MM.1S (cell line): ENCODE results near the gene OTX1.

Experiments used
- DNase-seq: peaks from one replicate; pipeline ENCODE4 v3.0.0-alpha.2; 2015
- H2AFZ ChIP-seq: fragments of 300-600 bp; sonication (generic); 2 replicates; pipeline ENCODE4 v1.6.0; 2016; ENCODE audit warnings: antibody characterized with exemption, low read length
- H3F3A ChIP-seq: fragments of 300-600 bp; sonication (generic); 2 replicates; pipeline ENCODE4 v1.6.1; 2016; ENCODE audit warnings: mild to moderate bottlenecking, antibody characterized with exemption, low read length, moderate library complexity, mixed read lengths; ENCODE audit not compliant: insufficient read depth
- H3K27ac ChIP-seq: fragments of 300-600 bp; sonication (generic); 2 replicates; pipeline ENCODE4 v1.5.1; 2016; ENCODE audit warnings: mild to moderate bottlenecking, low read length
- H3K27me3 ChIP-seq: fragments of 300-600 bp; sonication (generic); replicated peaks from 2 replicates; pipeline ENCODE4 v1.6.0; 2016; ENCODE audit warnings: low read length; ENCODE audit not compliant: insufficient read depth
- H3K36me3 ChIP-seq: fragments of 300-600 bp; sonication (generic); replicated peaks from 2 replicates; pipeline ENCODE4 v1.6.1; 2016; ENCODE audit warnings: mild to moderate bottlenecking, low read length, mixed read lengths; ENCODE audit not compliant: insufficient read depth
- H3K4me1 ChIP-seq: fragments of 300-600 bp; sonication (generic); 2 replicates; pipeline ENCODE4 v1.6.1; 2016; ENCODE audit warnings: low read length, mixed read lengths
- H3K4me2 ChIP-seq: fragments of 300-600 bp; sonication (generic); 2 replicates; pipeline ENCODE4 v1.6.0; 2016; ENCODE audit warnings: low read depth, low read length
- H3K4me3 ChIP-seq: fragments of 300-600 bp; sonication (generic); 2 replicates; pipeline ENCODE4 v1.5.1; 2016; ENCODE audit warnings: low read length, mixed read lengths
- H3K79me2 ChIP-seq: fragments of 300-600 bp; sonication (generic); 2 replicates; pipeline ENCODE4 v1.6.1; 2016; ENCODE audit warnings: mixed run types, low read length, mixed read lengths
- H3K9ac ChIP-seq: fragments of 300-600 bp; sonication (generic); 2 replicates; pipeline ENCODE4 v1.6.1; 2016; ENCODE audit warnings: low read length, mixed read lengths
- H3K9me2 ChIP-seq: fragments of 300-600 bp; sonication (generic); replicated peaks from 2 replicates; pipeline ENCODE4 v1.6.1; 2016; ENCODE audit warnings: mild to moderate bottlenecking, low read length, mixed read lengths; ENCODE audit not compliant: insufficient read depth
- H3K9me3 ChIP-seq: fragments of 300-600 bp; sonication (generic); replicated peaks from 2 replicates; pipeline ENCODE4 v1.6.1; 2016; ENCODE audit warnings: mild to moderate bottlenecking, low read length, mixed read lengths; ENCODE audit not compliant: insufficient read depth
- H4K20me1 ChIP-seq: fragments of 300-600 bp; sonication (generic); 2 replicates; pipeline ENCODE4 v1.6.1; 2016; ENCODE audit warnings: mild to moderate bottlenecking, low read length, moderate library complexity, mixed read lengths; ENCODE audit not compliant: insufficient read depth
- CTCF ChIP-seq: fragments of 300-600 bp; sonication (generic); IDR thresholded peaks from 2 replicates; pipeline ENCODE4 v1.5.1; 2016; ENCODE audit warnings: antibody characterized with exemption, low read length, mixed read lengths
- EZH2 ChIP-seq: fragments of 300-600 bp; sonication (generic); optimal IDR thresholded peaks from 2 replicates; pipeline ENCODE3; 2017; ENCODE audit warnings: low read depth, mild to moderate bottlenecking, antibody characterized with exemption, low read length, mixed read lengths
- EZH2phosphoT487 ChIP-seq: fragments of 300-600 bp; sonication (generic); IDR thresholded peaks from 2 replicates; pipeline ENCODE4 v1.6.1; 2018; ENCODE audit warnings: antibody characterized with exemption, low read length

OTX1 gene

DNA sequence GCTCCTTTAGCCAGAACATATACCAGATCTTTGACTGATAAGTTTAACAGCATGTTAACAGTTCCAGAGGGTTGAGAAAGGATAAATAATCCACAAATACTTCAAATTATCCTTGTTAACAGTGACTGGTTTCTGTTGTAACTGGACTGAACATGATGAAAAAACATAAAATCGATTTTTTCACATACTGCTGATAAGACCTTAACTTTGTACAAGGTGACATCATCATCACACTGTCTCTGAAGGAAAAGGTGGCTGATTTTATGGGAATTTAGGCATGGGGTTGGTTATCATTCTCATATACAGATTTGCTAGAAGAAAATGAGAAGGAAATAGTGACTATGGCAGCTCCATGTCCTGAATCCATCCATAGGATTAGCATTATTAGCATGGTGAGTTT, 36.1 kb downstream of the OTX1 start:
- no peak overlapping the region for H3K4me3 ChIP-seq
- H3K4me2 ChIP-seq, result no peak overlapping the region
- no peaks in the 10 kb centered on the region for H3K4me1 ChIP-seq
- no peak overlapping the region for H2AFZ ChIP-seq
- no peak overlapping the region for H3K27ac ChIP-seq
- H3K36me3 ChIP-seq, result no peaks in the 10 kb centered on the region
- H3K9ac ChIP-seq, result no peak overlapping the region
- no peaks in the 10 kb centered on the region for H3K79me2 ChIP-seq
- H3K27me3 ChIP-seq, result no peaks in the 10 kb centered on the region
- no peaks in the 10 kb centered on the region for H3K9me2 ChIP-seq
- TF ChIP-seq CTCF (no peak), EZH2 (no peak), EZH2phosphoT487 (no peak)
- no peaks in the 10 kb centered on the region for H3F3A ChIP-seq
- DNase-seq, result no peak
- no peaks in the 10 kb centered on the region for H3K9me3 ChIP-seq
- no peaks in the 10 kb centered on the region for H4K20me1 ChIP-seq

GRCh38 chr2:63092401-63092800, 41.8 kb downstream of the OTX1 start:
- no peak overlapping the region for H2AFZ ChIP-seq
- H3F3A ChIP-seq, result no peaks in the 10 kb centered on the region
- no peak overlapping the region for H3K27ac ChIP-seq
- H3K79me2 ChIP-seq, result no peaks in the 10 kb centered on the region
- no peaks in the 10 kb centered on the region for H3K9me2 ChIP-seq
- no peak for DNase-seq
- H3K9ac ChIP-seq, result no peak overlapping the region
- H3K36me3 ChIP-seq, result no peaks in the 10 kb centered on the region
- no peaks in the 10 kb centered on the region for H3K4me1 ChIP-seq
- H4K20me1 ChIP-seq, result no peaks in the 10 kb centered on the region
- H3K4me2 ChIP-seq, result no peak overlapping the region
- no peak for TF ChIP-seq CTCF
- TF ChIP-seq EZH2phosphoT487, result no peak
- TF ChIP-seq EZH2, result no peak
- no peaks in the 10 kb centered on the region for H3K27me3 ChIP-seq
- no peaks in the 10 kb centered on the region for H3K9me3 ChIP-seq
- H3K4me3 ChIP-seq, result no peak overlapping the region

- Histone ChIP-seq H3K36me3 (no peaks in the 10 kb centered on the region), H3K27ac (no peak overlapping the region), H3K27me3 (no peaks in the 10 kb centered on the region), H3K4me1 (no peaks in the 10 kb centered on the region), H3K79me2 (no peaks in the 10 kb centered on the region), H3K9me3 (no peaks in the 10 kb centered on the region), H3K9ac (no peak overlapping the region), H3K4me2 (no peak overlapping the region), H3F3A (no peaks in the 10 kb centered on the region), H3K9me2 (no peaks in the 10 kb centered on the region), H3K4me3 (no peak overlapping the region), H4K20me1 (no peaks in the 10 kb centered on the region), H2AFZ (no peak overlapping the region)
- DNase-seq, result no peak
- TF ChIP-seq EZH2 (no peak), CTCF (no peak), EZH2phosphoT487 (no peak)
Observed at GRCh38 chr2:63092857-63093256, 42.2 kb downstream of the OTX1 start.
